HCT116 (cell line): Measurements from ENCODE around the gene SLC9A9. TPM values are rescaled to one million over a fixed set of nuclear protein-coding genes. Genes with fewer than 3 reads are reported as not detected.

ENCODE experiments used
- ATAC-seq: fragments of 200-7000 bp; cut with Tn5 transposase; 2 replicates; pipeline ENCODE4 v1.9.1; 2020; ENCODE audit warnings: mild to moderate bottlenecking, moderate library complexity
- BruUV-seq: library from RNA; stranded (reverse); fragments of 400-500 nt; replicated peaks from 2 replicates; lab custom pipeline; 2021; lab: Mats Ljungman, UMichigan
- CTCF ChIA-PET: fragments of 300-600 bp; sonication (Branson Sonifier 250); formaldehyde crosslinking; loops from one replicate; lab custom pipeline; 2021; ENCODE audit warnings: antibody characterized with exemption; lab: Charles Lee
- POLR2A ChIA-PET: fragments of 300-600, 350-600 bp; sonication (Branson Sonifier 250); formaldehyde crosslinking; loops from one replicate; lab custom pipeline; 2021; ENCODE audit warnings: antibody characterized with exemption; lab: Charles Lee
- RAD21 ChIA-PET, 2 experiments: fragments of 300-600 bp; sonication (Branson Sonifier 250); formaldehyde crosslinking; loops; one replicate each; lab custom pipeline; 2023; ENCODE audit warnings: low total read pairs in 2 of 2; ENCODE audit not compliant: uncharacterized antibody in 2 of 2, unreplicated experiment in 2 of 2, low non-redundant PET in 1 of 2; lab: Charles Lee
- DNase-seq: peaks from one replicate; pipeline ENCODE4 v3.0.0-alpha.2; 2010; ENCODE audit warnings: low read depth, low spot score
- H2AFZ ChIP-seq: fragments of 200-600 bp; shearing (Covaris generic), sonication (generic); 2 replicates; pipeline ENCODE4 v1.6.1; 2017; ENCODE audit warnings: low read depth, mixed run types, mixed read lengths, antibody characterized with exemption, low read length; ENCODE audit not compliant: poor library complexity, severe bottlenecking
- H3K27ac ChIP-seq: 2 replicates; pipeline ENCODE4 v1.5.1; 2012; ENCODE audit warnings: low read depth, low read length
- H3K27me3 ChIP-seq: fragments of 200-600 bp; sonication (generic); 2 replicates; pipeline ENCODE4 v1.6.1; 2016; ENCODE audit warnings: mixed run types, low read length, mixed read lengths; ENCODE audit not compliant: insufficient read depth
- H3K36me3 ChIP-seq, 2 experiments: fragments of 200-500 bp in 1 of 2; fragments of 200-600 bp in 1 of 2; sonication (Bioruptor generic) in 1 of 2; sonication (generic) in 1 of 2; 2 replicates each; pipeline versions ENCODE4 v1.5.1 to v1.6.1; 2014 to 2016; ENCODE audit warnings: low read length in 2 of 2, inconsistent platforms in 1 of 2, mixed read lengths in 1 of 2, mixed run types in 1 of 2; ENCODE audit not compliant: insufficient read depth in 2 of 2, control insufficient read depth in 1 of 2
- H3K4me1 ChIP-seq, 2 experiments: fragments of 200-600 bp in 1 of 2; sonication (generic) in 1 of 2; 2 replicates each; pipeline versions ENCODE4 v1.5.1 to v1.6.1; 2012 to 2017; ENCODE audit warnings: low read length in 2 of 2, inconsistent platforms in 1 of 2, mild to moderate bottlenecking in 1 of 2, mixed read lengths in 1 of 2, mixed run types in 1 of 2, moderate library complexity in 1 of 2; ENCODE audit not compliant: insufficient read depth in 2 of 2, control insufficient read depth in 1 of 2
- H3K4me2 ChIP-seq: fragments of 200-600 bp; sonication (generic); 2 replicates; pipeline ENCODE4 v1.6.1; 2017; ENCODE audit warnings: mixed run types, low read length, mixed read lengths
- H3K4me3 ChIP-seq, 2 experiments: fragments of 200-600 bp in 1 of 2; sonication (generic) in 1 of 2; replicated peaks in 1 of 2; 2 replicates each; pipeline ENCODE4 v1.5.1; 2011 to 2016; ENCODE audit warnings: low read length in 2 of 2, control low read depth in 1 of 2, low read depth in 1 of 2, mild to moderate bottlenecking in 1 of 2, mixed read lengths in 1 of 2, mixed run types in 1 of 2
- H3K79me2 ChIP-seq: fragments of 200-600 bp; sonication (generic); 2 replicates; pipeline ENCODE4 v1.6.1; 2017; ENCODE audit warnings: mild to moderate bottlenecking, mixed run types, low read length, moderate library complexity, mixed read lengths; ENCODE audit not compliant: insufficient read depth
- H3K9ac ChIP-seq: fragments of 200-600 bp; sonication (generic); 2 replicates; pipeline ENCODE4 v1.6.1; 2016; ENCODE audit warnings: low read length, mixed read lengths
- H3K9me2 ChIP-seq: fragments of 200-600 bp; sonication (generic), shearing (Covaris generic); 2 replicates; pipeline ENCODE4 v1.6.1; 2017; ENCODE audit warnings: mixed run types, mild to moderate bottlenecking, moderate library complexity; ENCODE audit not compliant: insufficient read depth
- H3K9me3 ChIP-seq, 2 experiments: fragments of 200-500 bp in 1 of 2; fragments of 200-600 bp in 1 of 2; sonication (Bioruptor generic) in 1 of 2; sonication (generic) in 1 of 2; 2 replicates each; pipeline ENCODE4 v1.6.1; 2014 to 2017; ENCODE audit warnings: low read length in 2 of 2, mixed read lengths in 2 of 2, inconsistent platforms in 1 of 2, low read depth in 1 of 2, mild to moderate bottlenecking in 1 of 2, mixed run types in 1 of 2, moderate library complexity in 1 of 2; ENCODE audit not compliant: control insufficient read depth in 1 of 2, insufficient read depth in 1 of 2
- H4K20me1 ChIP-seq: fragments of 200-600 bp; sonication (generic), shearing (Covaris generic); 2 replicates; pipeline ENCODE4 v1.6.1; 2017; ENCODE audit warnings: mixed run types, mild to moderate bottlenecking, moderate library complexity; ENCODE audit not compliant: insufficient read depth
- CTCF ChIP-seq, 3 experiments: fragments of 200-600 bp in 1 of 3; sonication (generic) in 1 of 3; IDR thresholded peaks in 2 of 3; conservative IDR thresholded peaks in 1 of 3; 2 replicates each; pipeline ENCODE4 v1.5.1; 2012 to 2017; ENCODE audit warnings: low read depth in 2 of 3, low read length in 2 of 3, antibody characterized with exemption in 1 of 3, borderline replicate concordance in 1 of 3, control low read depth in 1 of 3, mild to moderate bottlenecking in 1 of 3, mixed read lengths in 1 of 3, mixed run types in 1 of 3, moderate library complexity in 1 of 3; ENCODE audit not compliant: insufficient read depth in 1 of 3
- EZH2 ChIP-seq: fragments of 200-600 bp; sonication (generic); IDR thresholded peaks from 2 replicates; pipeline ENCODE4 v1.6.1; 2017; ENCODE audit warnings: antibody characterized with exemption, mixed run types
- POLR2AphosphoS5 ChIP-seq: IDR thresholded peaks from 2 replicates; pipeline ENCODE4 v1.6.1; 2011; ENCODE audit warnings: mild to moderate bottlenecking, low read depth, low read length, moderate library complexity
- YY1 ChIP-seq: IDR thresholded peaks from 2 replicates; pipeline ENCODE4 v1.6.1; 2011; ENCODE audit warnings: low read length, low read depth, moderate library complexity, mild to moderate bottlenecking; ENCODE audit not compliant: insufficient replicate concordance; ENCODE audit errors: extremely low read depth
- ZFX ChIP-seq: fragments of 450-650 bp; IDR thresholded peaks from 2 replicates; pipeline ENCODE4 v1.6.1; 2017
- intact Hi-C: fragments of 100-400 bp; cut with micrococcal nuclease; formaldehyde crosslinking; loops from 2 replicates; pipeline ENCODE4 v1.10.0; 2022
- total RNA-seq: library from RNA; stranded (reverse); gene quantifications from one replicate; pipeline ENCODE4 v1.2.1, GENCODE V29; 2021; ENCODE audit not compliant: unreplicated experiment
- TF ChIP-seq, protein P1 (sequence below): IDR thresholded peaks from 2 replicates; pipeline ENCODE4 v1.6.1; 2012
- TF ChIP-seq, protein P2 (sequence below): IDR thresholded peaks from 2 replicates; pipeline ENCODE4 v1.6.1; 2012; ENCODE audit warnings: low read depth

SLC9A9 gene
- total RNA-seq, 1 experiment from 2014 or later: 0.20 TPM

DNA sequence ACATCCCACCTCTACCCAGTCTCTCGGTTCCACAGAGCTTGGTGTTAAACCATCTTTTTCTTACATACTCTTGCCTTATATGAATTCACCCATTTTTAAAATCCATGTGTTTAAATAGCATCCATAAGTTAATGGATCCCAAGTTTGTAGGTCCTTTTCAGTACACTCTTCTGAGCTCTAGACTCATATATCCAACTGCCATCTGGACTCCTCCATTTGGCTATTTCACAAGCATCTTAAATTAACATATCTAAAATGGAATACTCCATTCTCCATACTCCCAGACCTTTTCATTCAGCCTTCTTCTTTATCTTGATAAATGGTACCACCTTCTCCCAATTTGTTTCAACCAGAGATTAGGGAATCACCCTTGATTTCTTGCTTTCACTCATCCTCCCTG is 615.3 kb downstream of the SLC9A9 start:
- Histone ChIP-seq H3K9me2 (no peaks in the 10 kb centered on the region), H3K27ac (no peak overlapping the region), H4K20me1 (no peaks in the 10 kb centered on the region), H3K4me3 (no peak overlapping the region), H3K27me3 (no peaks in the 10 kb centered on the region)
- DNase-seq: no peak
- TF ChIP-seq, protein P1, sequence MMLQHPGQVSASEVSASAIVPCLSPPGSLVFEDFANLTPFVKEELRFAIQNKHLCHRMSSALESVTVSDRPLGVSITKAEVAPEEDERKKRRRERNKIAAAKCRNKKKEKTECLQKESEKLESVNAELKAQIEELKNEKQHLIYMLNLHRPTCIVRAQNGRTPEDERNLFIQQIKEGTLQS: no peak
- TF ChIP-seq CTCF (IDR thresholded peaks at IDR 0.05 in 2 of 3, conservative IDR thresholded peaks at IDR 0.05 in 1 of 3; ENCODE audit: borderline replicate concordance in 1 of 3, insufficient read depth in 1 of 3, low read depth in 2 of 3, low read length in 2 of 3) (no peak), POLR2AphosphoS5 (no peak), ZFX (no peak), YY1 (no peak), EZH2 (no peak)
- TF ChIP-seq, protein P2, sequence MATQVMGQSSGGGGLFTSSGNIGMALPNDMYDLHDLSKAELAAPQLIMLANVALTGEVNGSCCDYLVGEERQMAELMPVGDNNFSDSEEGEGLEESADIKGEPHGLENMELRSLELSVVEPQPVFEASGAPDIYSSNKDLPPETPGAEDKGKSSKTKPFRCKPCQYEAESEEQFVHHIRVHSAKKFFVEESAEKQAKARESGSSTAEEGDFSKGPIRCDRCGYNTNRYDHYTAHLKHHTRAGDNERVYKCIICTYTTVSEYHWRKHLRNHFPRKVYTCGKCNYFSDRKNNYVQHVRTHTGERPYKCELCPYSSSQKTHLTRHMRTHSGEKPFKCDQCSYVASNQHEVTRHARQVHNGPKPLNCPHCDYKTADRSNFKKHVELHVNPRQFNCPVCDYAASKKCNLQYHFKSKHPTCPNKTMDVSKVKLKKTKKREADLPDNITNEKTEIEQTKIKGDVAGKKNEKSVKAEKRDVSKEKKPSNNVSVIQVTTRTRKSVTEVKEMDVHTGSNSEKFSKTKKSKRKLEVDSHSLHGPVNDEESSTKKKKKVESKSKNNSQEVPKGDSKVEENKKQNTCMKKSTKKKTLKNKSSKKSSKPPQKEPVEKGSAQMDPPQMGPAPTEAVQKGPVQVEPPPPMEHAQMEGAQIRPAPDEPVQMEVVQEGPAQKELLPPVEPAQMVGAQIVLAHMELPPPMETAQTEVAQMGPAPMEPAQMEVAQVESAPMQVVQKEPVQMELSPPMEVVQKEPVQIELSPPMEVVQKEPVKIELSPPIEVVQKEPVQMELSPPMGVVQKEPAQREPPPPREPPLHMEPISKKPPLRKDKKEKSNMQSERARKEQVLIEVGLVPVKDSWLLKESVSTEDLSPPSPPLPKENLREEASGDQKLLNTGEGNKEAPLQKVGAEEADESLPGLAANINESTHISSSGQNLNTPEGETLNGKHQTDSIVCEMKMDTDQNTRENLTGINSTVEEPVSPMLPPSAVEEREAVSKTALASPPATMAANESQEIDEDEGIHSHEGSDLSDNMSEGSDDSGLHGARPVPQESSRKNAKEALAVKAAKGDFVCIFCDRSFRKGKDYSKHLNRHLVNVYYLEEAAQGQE: no peak
- TF ChIP-seq, all 23 proteins: peak for 0
- no peak for ATAC-seq
- no peaks in the 10 kb centered on the region for H3K9me3 ChIP-seq
- H3K79me2 ChIP-seq: no peaks in the 10 kb centered on the region
- no peaks in the 10 kb centered on the region for H3K36me3 ChIP-seq
- RAD21 ChIA-PET: no interaction called here
- no peaks in the 10 kb centered on the region for H3K4me1 ChIP-seq
- intact Hi-C loops: no loop called here
- H3K9ac ChIP-seq: no peak overlapping the region
- CTCF ChIA-PET: no interaction called here
- POLR2A ChIA-PET: no interaction called here
- no TSS peak for BruUV-seq
- no peak overlapping the region for H2AFZ ChIP-seq
- H3K4me2 ChIP-seq: no peak overlapping the region
